IPS-NIHi7 (cell line): ENCODE measurements around the gene ST8SIA1.
A peak's percentile ranks its signal among the peaks of the same experiment; 100 is the strongest.

Source experiments
- DNase-seq: peaks from one replicate; pipeline ENCODE4 v3.0.0; 2012; ENCODE audit warnings: mixed read lengths; ENCODE audit errors: extremely low spot score

ST8SIA1 gene

DNA sequence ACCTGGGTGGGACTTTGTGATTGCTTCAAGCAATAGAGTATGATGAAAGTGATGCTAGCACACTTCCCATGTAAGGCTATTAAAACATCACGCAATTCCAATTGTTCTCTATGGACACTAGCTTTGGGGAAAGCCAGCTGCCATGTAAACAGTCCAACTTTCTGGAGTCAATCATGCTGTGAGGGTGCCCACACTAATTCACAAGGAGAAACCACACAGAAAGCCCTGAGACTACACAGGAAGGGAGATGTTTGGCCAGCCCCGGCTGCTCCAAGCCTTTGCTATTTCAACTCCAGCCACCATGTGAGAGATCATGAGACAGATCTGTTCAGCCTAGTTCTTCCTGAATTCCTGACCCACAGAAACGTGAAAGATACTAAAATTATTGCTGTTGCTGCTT lies 96.3 kb downstream of the ST8SIA1 start:
- DNase-seq: no peak

GRCh38 chr12:22234561-22234960 lies 99.9 kb downstream of the ST8SIA1 start:
- DNase-seq: no peak

GRCh38 chr12:22231836-22232235 lies 102.7 kb downstream of the ST8SIA1 start:
- peak; percentile 66 for DNase-seq

- DNase-seq: no peak
These were observed 103.4 kb downstream of the ST8SIA1 start for GRCh38 chr12:22231078-22231477.

DNA sequence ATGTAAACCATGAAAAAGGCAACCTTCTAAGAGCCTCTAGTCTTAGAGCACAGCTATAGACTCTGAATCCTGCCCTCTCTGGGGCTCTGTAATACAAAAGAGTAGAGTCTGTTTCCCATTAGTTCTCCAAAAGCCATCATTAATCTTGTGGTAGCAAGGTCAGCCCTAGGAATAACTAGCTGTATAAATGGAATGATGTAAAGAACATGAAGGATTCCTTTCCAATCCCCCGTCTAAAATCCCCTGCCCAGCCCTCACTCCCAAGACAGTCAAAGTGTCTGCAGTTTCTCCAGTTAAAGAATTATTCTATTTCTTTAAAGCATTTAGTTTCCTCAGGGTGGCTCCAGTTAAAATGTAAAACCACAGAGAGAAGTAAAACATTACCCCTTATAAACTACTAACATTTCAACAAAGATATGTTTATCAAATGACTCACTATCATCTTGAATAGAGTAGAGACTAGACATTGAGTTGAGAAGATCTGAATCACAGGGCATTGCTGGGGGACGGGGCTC lies 104.2 kb downstream of the ST8SIA1 start:
- no peak for DNase-seq

- no peak for DNase-seq
These were observed 104.7 kb downstream of the ST8SIA1 start for GRCh38 chr12:22229652-22230279.

GRCh38 chr12:22228022-22228875 lies 106.3 kb downstream of the ST8SIA1 start:
- no peak for DNase-seq

- DNase-seq: no peak
These were observed 111.2 kb downstream of the ST8SIA1 start for GRCh38 chr12:22223356-22223755.

DNA sequence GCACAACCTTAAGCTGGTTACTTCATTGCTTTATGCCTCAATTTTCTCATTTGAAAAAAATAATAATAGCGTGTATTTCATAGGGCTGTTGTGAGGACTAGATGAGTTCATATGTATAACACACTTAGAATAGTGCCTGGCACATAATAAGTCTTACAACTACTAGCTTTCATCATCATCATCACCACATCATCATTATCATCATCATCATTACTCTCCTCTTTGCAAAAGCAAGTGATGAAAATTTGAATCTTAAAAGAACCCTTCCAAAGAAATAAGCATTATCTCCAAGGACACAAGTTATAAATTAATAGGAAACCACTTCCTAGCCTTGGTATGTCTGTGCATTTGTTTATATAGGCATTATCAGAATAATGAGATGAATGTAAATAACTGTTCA lies 117.0 kb downstream of the ST8SIA1 start:
- no peak for DNase-seq

GRCh38 chr12:22215467-22216253 lies 118.8 kb downstream of the ST8SIA1 start:
- DNase-seq: no peak

- DNase-seq: no peak
These were observed 123.4 kb downstream of the ST8SIA1 start for GRCh38 chr12:22211128-22211527.

- no peak for DNase-seq
These were observed 125.1 kb downstream of the ST8SIA1 start for GRCh38 chr12:22209422-22209821.

GRCh38 chr12:22206111-22206728 lies 128.3 kb downstream of the ST8SIA1 start:
- DNase-seq: no peak

GRCh38 chr12:22204391-22204790 lies 130.1 kb downstream of the ST8SIA1 start:
- DNase-seq: no peak

- no peak for DNase-seq
These were observed 131.7 kb downstream of the ST8SIA1 start for GRCh38 chr12:22202847-22203246.

DNA sequence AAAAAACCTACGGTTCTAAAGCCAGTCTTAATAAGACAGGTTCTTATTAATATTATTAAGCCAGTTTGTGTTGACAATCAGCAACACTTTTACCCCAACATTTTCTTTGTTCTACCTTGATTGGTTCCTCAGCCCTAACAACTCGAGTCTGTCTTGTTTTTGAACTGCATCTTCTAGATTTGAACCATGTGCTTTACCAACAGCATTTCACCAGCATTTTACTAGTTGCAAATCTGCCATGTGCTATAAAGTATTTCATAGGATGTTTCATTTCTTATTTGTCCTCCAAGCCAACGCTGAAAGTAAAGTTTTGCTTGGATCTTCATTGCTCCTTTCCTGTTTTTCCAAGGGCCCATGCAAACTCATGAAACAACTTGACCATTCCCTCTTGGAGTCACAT lies 133.4 kb downstream of the ST8SIA1 start:
- no peak for DNase-seq

DNA sequence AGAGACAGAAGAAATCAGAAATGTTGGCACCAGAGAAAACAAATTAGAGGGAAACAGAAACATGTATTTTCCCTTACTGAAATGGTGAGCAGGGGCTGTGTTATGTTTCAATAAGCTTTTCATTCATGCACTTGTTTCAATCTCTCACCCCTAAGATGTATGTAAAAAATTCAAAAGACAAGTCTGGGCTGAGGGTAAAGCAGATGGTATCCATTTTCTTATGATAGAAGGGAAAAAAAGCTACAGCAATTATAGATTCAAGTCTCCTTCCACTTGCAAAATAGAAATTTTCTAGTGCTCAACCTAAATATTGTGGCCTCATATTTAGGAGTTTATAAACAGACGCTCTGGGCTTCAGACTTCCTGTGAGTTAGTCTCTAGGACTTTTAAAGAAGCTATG lies 138.3 kb downstream of the ST8SIA1 start:
- no peak for DNase-seq

- no peak for DNase-seq
These were observed 143.5 kb downstream of the ST8SIA1 start for GRCh38 chr12:22190969-22191368.

GRCh38 chr12:22188431-22188830 lies 146.1 kb downstream of the ST8SIA1 start:
- DNase-seq: no peak

GRCh38 chr12:22180705-22181104 lies 153.8 kb downstream of the ST8SIA1 start:
- no peak for DNase-seq

- no peak for DNase-seq
These were observed 161.3 kb downstream of the ST8SIA1 start for GRCh38 chr12:22173177-22173576.

GRCh38 chr12:22172501-22172900 lies 162.0 kb downstream of the ST8SIA1 start:
- no peak for DNase-seq
